Measurements from ENCODE around the gene SLC12A9.
"Not testable (repeated sequence)": the region's sequence is repeated elsewhere in the genome, so short reads cannot be mapped to it uniquely, and the experiment has no call there.

Gene SLC12A9

DNA sequence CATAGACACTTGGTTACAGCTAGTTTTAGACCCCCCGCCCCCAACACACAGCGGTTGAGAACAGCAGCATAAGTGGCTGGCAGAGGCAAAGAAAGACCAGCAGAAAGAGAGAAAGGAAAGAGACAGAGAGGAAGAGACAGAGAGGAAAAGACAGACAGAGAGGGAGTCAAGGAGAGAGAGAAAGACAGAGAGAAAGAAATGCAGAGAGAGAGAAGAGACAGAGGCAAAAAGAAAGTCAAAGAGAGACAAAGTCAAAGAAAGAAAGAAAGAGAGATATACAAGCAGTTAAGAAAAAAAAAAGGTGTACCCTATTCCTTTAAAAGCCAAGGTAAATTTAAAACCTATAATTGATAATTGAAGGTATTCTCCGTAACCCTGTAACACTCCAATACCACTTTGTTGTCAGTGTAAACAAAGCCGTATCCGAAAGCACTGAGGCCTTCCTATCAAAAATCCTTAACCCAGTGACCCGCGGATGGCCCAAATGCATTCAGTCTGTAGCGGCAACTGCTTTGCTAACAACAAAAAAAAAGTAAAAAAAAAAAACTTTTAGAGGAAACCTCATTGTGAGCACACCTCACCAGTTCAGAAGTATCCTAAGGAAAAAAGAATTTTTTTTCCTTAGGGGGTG is 11.9 kb upstream of the SLC12A9 start:
- no peak overlapping the region for H3K4me3 ChIP-seq (ENCODE audit: insufficient read depth, low read length, poor library complexity, severe bottlenecking)
- TF ChIP-seq CTCF (IDR thresholded peaks at IDR 0.05; ENCODE audit: insufficient read depth, low read length, poor library complexity, severe bottlenecking) (no peak), EZH2phosphoT487 (conservative IDR thresholded peaks at IDR 0.05; ENCODE audit: low read length) (no peak)
- H3K4me2 ChIP-seq (ENCODE audit: low read depth, low read length, poor library complexity, severe bottlenecking): no peak overlapping the region

GRCh38 chr7:100847360-100847759 is 5.2 kb upstream of the SLC12A9 start:
- Histone ChIP-seq H4K20me1 (ENCODE audit: low read depth, low read length) (no peaks in the 10 kb centered on the region), H3K4me2 (ENCODE audit: low read depth, low read length, poor library complexity, severe bottlenecking) (no peak overlapping the region), H3K9me3 (ENCODE audit: insufficient read depth, low read length) (no peaks in the 10 kb centered on the region), H3K27me3 (ENCODE audit: low read length) (no peaks in the 10 kb centered on the region), H3K27ac (ENCODE audit: low read depth, low read length) (no peak overlapping the region), H3K9ac (ENCODE audit: low read length) (no peak overlapping the region), H3K36me3 (ENCODE audit: low read length) (no peaks in the 10 kb centered on the region), H2AFZ (ENCODE audit: low read depth, low read length, severe bottlenecking) (no peak overlapping the region), H3K9me2 (replicated peaks; ENCODE audit: insufficient read depth, low read length) (no peaks in the 10 kb centered on the region), H3K4me3 (ENCODE audit: insufficient read depth, low read length, poor library complexity, severe bottlenecking) (no peak overlapping the region), H3F3A (ENCODE audit: insufficient read depth) (peaks cover 9% of the 10 kb centered on the region), H3K79me2 (ENCODE audit: insufficient read depth, low read length) (no peaks in the 10 kb centered on the region)
- TF ChIP-seq CTCF (IDR thresholded peaks at IDR 0.05; ENCODE audit: insufficient read depth, low read length, poor library complexity, severe bottlenecking) (no peak), EZH2phosphoT487 (conservative IDR thresholded peaks at IDR 0.05; ENCODE audit: low read length) (no peak)

More for the DNA sequence above, 11.9 kb upstream of the SLC12A9 start:
- H3F3A ChIP-seq (ENCODE audit: insufficient read depth): no peaks in the 10 kb centered on the region
- no peak overlapping the region for H2AFZ ChIP-seq (ENCODE audit: low read depth, low read length, severe bottlenecking)
- H3K27ac ChIP-seq (ENCODE audit: low read depth, low read length): no peak overlapping the region
- H3K9me3 ChIP-seq (ENCODE audit: insufficient read depth, low read length): no peaks in the 10 kb centered on the region
- no peaks in the 10 kb centered on the region for H3K79me2 ChIP-seq (ENCODE audit: insufficient read depth, low read length)
- no peaks in the 10 kb centered on the region for H3K9me2 ChIP-seq (replicated peaks; ENCODE audit: insufficient read depth, low read length)
- H3K27me3 ChIP-seq (ENCODE audit: low read length): no peaks in the 10 kb centered on the region
- no peaks in the 10 kb centered on the region for H4K20me1 ChIP-seq (ENCODE audit: low read depth, low read length)
- no peak overlapping the region for H3K9ac ChIP-seq (ENCODE audit: low read length)
- H3K36me3 ChIP-seq (ENCODE audit: low read length): no peaks in the 10 kb centered on the region

DNA sequence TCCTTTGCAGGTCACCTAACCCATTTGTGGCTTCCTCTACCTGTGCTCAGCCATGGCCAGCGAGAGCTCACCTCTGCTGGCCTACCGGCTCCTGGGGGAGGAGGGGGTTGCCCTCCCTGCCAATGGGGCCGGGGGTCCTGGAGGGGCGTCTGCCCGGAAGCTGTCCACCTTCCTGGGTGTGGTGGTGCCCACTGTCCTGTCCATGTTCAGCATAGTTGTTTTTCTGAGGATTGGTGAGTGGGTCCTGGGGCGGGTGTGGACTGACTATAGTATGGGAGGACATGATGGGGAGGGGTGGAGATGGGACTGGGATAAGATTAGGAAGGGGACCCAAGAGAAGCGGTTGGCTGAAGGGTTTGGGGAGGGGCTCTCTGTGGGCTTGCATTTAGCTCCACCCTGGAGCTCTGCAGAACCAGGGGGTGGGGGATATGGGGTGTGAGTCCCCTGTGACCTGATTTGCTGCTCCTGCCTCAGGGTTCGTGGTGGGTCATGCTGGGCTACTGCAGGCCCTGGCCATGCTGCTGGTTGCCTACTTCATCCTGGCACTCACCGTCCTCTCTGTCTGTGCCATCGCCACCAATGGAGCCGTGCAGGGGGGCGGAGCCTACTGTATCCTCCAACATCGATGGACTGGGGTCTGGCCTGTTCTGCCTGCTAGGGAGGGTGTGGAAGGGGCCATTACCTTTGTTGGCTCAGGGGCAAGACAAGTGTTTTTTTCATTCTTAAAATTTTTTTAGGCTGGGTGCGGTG is 1.8 kb downstream of the SLC12A9 start:
- no peak overlapping the region for H3K4me3 ChIP-seq (ENCODE audit: insufficient read depth, low read length, poor library complexity, severe bottlenecking)
- H3K36me3 ChIP-seq (ENCODE audit: low read length): no peaks in the 10 kb centered on the region
- peaks cover 9% of the 10 kb centered on the region for H3F3A ChIP-seq (ENCODE audit: insufficient read depth)
- H3K4me2 ChIP-seq (ENCODE audit: low read depth, low read length, poor library complexity, severe bottlenecking): peak overlapping the region; percentile 99
- TF ChIP-seq CTCF (IDR thresholded peaks at IDR 0.05; ENCODE audit: insufficient read depth, low read length, poor library complexity, severe bottlenecking) (no peak), EZH2phosphoT487 (conservative IDR thresholded peaks at IDR 0.05; ENCODE audit: low read length) (no peak)
- no peaks in the 10 kb centered on the region for H3K9me2 ChIP-seq (replicated peaks; ENCODE audit: insufficient read depth, low read length)
- H3K9me3 ChIP-seq (ENCODE audit: insufficient read depth, low read length): no peaks in the 10 kb centered on the region
- H3K27me3 ChIP-seq (ENCODE audit: low read length): no peaks in the 10 kb centered on the region
- no peak overlapping the region for H2AFZ ChIP-seq (ENCODE audit: low read depth, low read length, severe bottlenecking)
- H3K9ac ChIP-seq (ENCODE audit: low read length): no peak overlapping the region
- H3K79me2 ChIP-seq (ENCODE audit: insufficient read depth, low read length): peaks cover 21% of the 10 kb centered on the region
- no peak overlapping the region for H3K27ac ChIP-seq (ENCODE audit: low read depth, low read length)
- H4K20me1 ChIP-seq (ENCODE audit: low read depth, low read length): no peaks in the 10 kb centered on the region

DNA sequence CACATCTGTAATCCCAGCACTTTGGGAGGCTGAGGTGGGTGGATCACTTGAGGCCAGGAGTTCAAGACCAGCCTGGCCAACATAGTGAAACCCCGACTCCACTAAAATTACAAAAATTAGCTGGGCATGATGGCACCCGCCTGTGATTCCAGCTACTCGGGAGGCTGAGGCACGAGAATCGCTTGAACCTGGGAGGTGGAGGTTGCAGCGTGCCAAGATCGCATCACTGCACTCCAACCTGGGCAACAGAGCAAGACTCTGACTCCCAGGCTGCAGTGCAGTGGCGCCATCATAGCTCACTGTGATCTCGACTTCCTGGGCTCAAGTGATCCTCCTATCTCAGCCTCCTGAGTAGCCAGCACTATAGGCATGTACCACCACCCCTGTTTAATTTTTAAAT is 2.4 kb downstream of the SLC12A9 start:
- not testable (repeated sequence) for H3K27me3 ChIP-seq (ENCODE audit: low read length); H3K4me3 ChIP-seq (ENCODE audit: insufficient read depth, low read length, poor library complexity, severe bottlenecking); H3K9me2 ChIP-seq (replicated peaks; ENCODE audit: insufficient read depth, low read length); H3K9ac ChIP-seq (ENCODE audit: low read length); H3F3A ChIP-seq (ENCODE audit: insufficient read depth); H3K36me3 ChIP-seq (ENCODE audit: low read length); H3K27ac ChIP-seq (ENCODE audit: low read depth, low read length); H3K4me2 ChIP-seq (ENCODE audit: low read depth, low read length, poor library complexity, severe bottlenecking); H3K9me3 ChIP-seq (ENCODE audit: insufficient read depth, low read length); H2AFZ ChIP-seq (ENCODE audit: low read depth, low read length, severe bottlenecking); H4K20me1 ChIP-seq (ENCODE audit: low read depth, low read length)
- peaks cover 21% of the 10 kb centered on the region for H3K79me2 ChIP-seq (ENCODE audit: insufficient read depth, low read length)
